ENCODE data around the gene REXO1. TPM values are rescaled to one million over a fixed set of nuclear protein-coding genes. Genes with fewer than 3 reads are reported as not detected.

REXO1 gene
- total and polyA plus RNA-seq, 2 donors (not counting 1 experiment from before 2014, with no cell fraction given): 72.6 to 898 TPM

DNA sequence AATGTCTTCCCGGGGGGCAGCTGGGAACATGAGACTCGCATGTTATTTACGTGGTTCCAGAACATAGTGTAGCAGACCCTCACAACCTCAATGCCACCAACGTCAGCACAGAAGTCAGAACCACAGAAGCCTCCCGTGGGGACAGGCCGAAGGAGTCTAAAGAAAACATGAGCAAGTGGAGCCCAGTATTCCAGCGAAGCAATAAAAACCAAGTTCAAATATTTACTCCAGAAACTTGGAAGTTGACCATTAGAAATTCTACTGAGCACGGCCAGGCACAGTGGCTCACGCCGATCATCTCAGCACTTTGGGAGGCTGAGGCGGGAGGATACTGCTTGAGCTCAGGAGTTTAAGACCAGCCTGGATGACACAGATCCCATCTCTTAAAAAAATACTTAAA is 18.3 kb downstream of the REXO1 start:
- DNase-seq (no peak), ATAC-seq (ENCODE audit: low read depth) (no peak)
- Mint-ChIP-seq H3K9me3 (ENCODE audit: insufficient read depth) (no peaks in the 10 kb centered on the region), H3K4me1 (peaks cover 4% of the 10 kb centered on the region), H3K4me3 (no peak overlapping the region), H3K27me3 (no peaks in the 10 kb centered on the region), H3K27ac (no peak overlapping the region)
- no peaks in the 10 kb centered on the region for H3K9me3 ChIP-seq (ENCODE audit: control extremely low read depth in 1 of 3, control insufficient read depth in 2 of 3, insufficient read depth in 1 of 3, low read length in 2 of 3)
- intact Hi-C loops (cut with micrococcal nuclease): no loop called here
- peaks cover 0 to 10% of the 10 kb centered on the region in 2 donors for H3K4me1 ChIP-seq (ENCODE audit: control insufficient read depth in 2 of 2, insufficient read depth in 2 of 2, low read length in 2 of 2)
- H3K4me2 ChIP-seq (replicated peaks; ENCODE audit: low read depth, low read length, poor library complexity, severe bottlenecking): no peak overlapping the region
- H3K4me3 ChIP-seq (ENCODE audit: control extremely low read depth in 1 of 5, extremely low read depth in 1 of 5, insufficient read depth in 1 of 5, low read depth in 2 of 5, low read length in 4 of 5): no peak overlapping the region
- POLR2A ChIA-PET: no interaction called here
- H3K27ac ChIP-seq (ENCODE audit: low read length in 2 of 2): no peak overlapping the region
- 99% methylated on average over 10 of the region's 11 CpGs for WGBS (ENCODE audit: insufficient coverage)
- H3K36me3 ChIP-seq (replicated peaks in 1 of 2; ENCODE audit: control extremely low read depth in 1 of 2, control insufficient read depth in 1 of 2, extremely low read depth in 1 of 2, insufficient read depth in 2 of 2, low read length in 1 of 2): peaks cover 0 to 35% of the 10 kb centered on the region in 2 experiments
- no peaks in the 10 kb centered on the region for H3K27me3 ChIP-seq (replicated peaks in 1 of 4; ENCODE audit: control extremely low read depth in 1 of 4, control insufficient read depth in 3 of 4, insufficient read depth in 4 of 4, low read length in 3 of 4)
- peaks cover 75% of the 10 kb centered on the region for H3K79me2 ChIP-seq (ENCODE audit: control insufficient read depth, insufficient read depth, low read length)
- H2AFZ ChIP-seq (ENCODE audit: insufficient read depth, low read depth, low read length, poor library complexity, severe bottlenecking): no peak overlapping the region
- TF ChIP-seq CTCF (IDR thresholded peaks at IDR 0.05) (no peak), EZH2 (IDR thresholded peaks at IDR 0.05; ENCODE audit: borderline replicate concordance, insufficient read depth, low read depth, low read length, poor library complexity, severe bottlenecking) (no peak)
- CTCF ChIA-PET: interaction anchor here (1.6 to 2.9 kb wide), 2 partner anchors 35 to 284 kb away, joined by 4 to 8 read pairs; no protein-coding TSS in a partner anchor
- no peak overlapping the region for H3K9ac ChIP-seq (ENCODE audit: low read length)
- H4K20me1 ChIP-seq (ENCODE audit: control insufficient read depth, insufficient read depth, low read length, poor library complexity, severe bottlenecking): peaks cover 92% of the 10 kb centered on the region

- H3K9me3 Mint-ChIP-seq (ENCODE audit: insufficient read depth): no peaks in the 10 kb centered on the region
- no peak overlapping the region for H3K4me3 Mint-ChIP-seq
- ATAC-seq (ENCODE audit: low read depth) (no peak), DNase-seq (no peak)
- H3K27ac Mint-ChIP-seq: no peak overlapping the region
- peaks cover 0 to 43% of the 10 kb centered on the region in 2 experiments for H3K36me3 ChIP-seq (replicated peaks in 1 of 2; ENCODE audit: control extremely low read depth in 1 of 2, control insufficient read depth in 1 of 2, extremely low read depth in 1 of 2, insufficient read depth in 2 of 2, low read length in 1 of 2)
- ChIA-PET POLR2A (no interaction called here), CTCF (interaction anchor here (0.7 to 6.1 kb wide), 4 partner anchors 10 to 282 kb away, joined by 3 to 57 read pairs (median 6); no protein-coding TSS in a partner anchor)
- no peak overlapping the region for H3K9ac ChIP-seq (ENCODE audit: low read length)
- peaks cover 4% of the 10 kb centered on the region for H3K4me1 Mint-ChIP-seq
- peaks cover 0 to 10% of the 10 kb centered on the region in 2 donors for H3K4me1 ChIP-seq (ENCODE audit: control insufficient read depth in 2 of 2, insufficient read depth in 2 of 2, low read length in 2 of 2)
- H3K27ac ChIP-seq (ENCODE audit: low read length in 2 of 2): no peak overlapping the region
- peaks cover 87% of the 10 kb centered on the region for H4K20me1 ChIP-seq (ENCODE audit: control insufficient read depth, insufficient read depth, low read length, poor library complexity, severe bottlenecking)
- H3K9me3 ChIP-seq (ENCODE audit: control extremely low read depth in 1 of 3, control insufficient read depth in 2 of 3, insufficient read depth in 1 of 3, low read length in 2 of 3): no peaks in the 10 kb centered on the region
- no peak overlapping the region for H3K4me3 ChIP-seq (ENCODE audit: control extremely low read depth in 1 of 5, extremely low read depth in 1 of 5, insufficient read depth in 1 of 5, low read depth in 2 of 5, low read length in 4 of 5)
- 96% methylated on average over 57 of the region's 57 CpGs for WGBS (ENCODE audit: insufficient coverage)
- intact Hi-C loops (cut with micrococcal nuclease): no loop called here
- no peak for TF ChIP-seq CTCF (IDR thresholded peaks at IDR 0.05)
- no peak for TF ChIP-seq EZH2 (IDR thresholded peaks at IDR 0.05; ENCODE audit: borderline replicate concordance, insufficient read depth, low read depth, low read length, poor library complexity, severe bottlenecking)
- no peaks in the 10 kb centered on the region for H3K27me3 ChIP-seq (replicated peaks in 1 of 4; ENCODE audit: control extremely low read depth in 1 of 4, control insufficient read depth in 3 of 4, insufficient read depth in 4 of 4, low read length in 3 of 4)
- peaks cover 69% of the 10 kb centered on the region for H3K79me2 ChIP-seq (ENCODE audit: control insufficient read depth, insufficient read depth, low read length)
- H2AFZ ChIP-seq (ENCODE audit: insufficient read depth, low read depth, low read length, poor library complexity, severe bottlenecking): no peak overlapping the region
- no peak overlapping the region for H3K4me2 ChIP-seq (replicated peaks; ENCODE audit: low read depth, low read length, poor library complexity, severe bottlenecking)
- no peaks in the 10 kb centered on the region for H3K27me3 Mint-ChIP-seq
Observed at GRCh38 chr19:1828279-1829238, 19.7 kb downstream of the REXO1 start.
